ENCODE results near the gene CCDC149. TPM values are rescaled to one million over a fixed set of nuclear protein-coding genes. Genes with fewer than 3 reads are reported as not detected.

CCDC149 gene
- total RNA-seq (10 to 100 TPM; 31.3 to 43.4 TPM), polyA plus RNA-seq (10 to 100 TPM; 10.6 to 15.7 TPM)
- long read RNA-seq, donor 1, transcript CCDC149-204 (12 exons, 3,869 nt), result minor isoform, 5 of 29 reads
- long read RNA-seq, donor 1, transcript CCDC149-205 (2 exons, 487 nt), result major isoform, 8 of 29 reads
- long read RNA-seq, donor 1, partial matches to known transcripts, result 8 of 29 reads
- long read RNA-seq, donor 1, other reads (novel, unspliced or antisense), result 8 of 29 reads
- long read RNA-seq, donor 2, transcript CCDC149-204 (12 exons, 3,869 nt), result major isoform, 11 of 23 reads
- long read RNA-seq, donor 2, partial matches to known transcripts, result 0 of 23 reads
- long read RNA-seq, donor 2, other reads (novel, unspliced or antisense), result 12 of 23 reads

DNA sequence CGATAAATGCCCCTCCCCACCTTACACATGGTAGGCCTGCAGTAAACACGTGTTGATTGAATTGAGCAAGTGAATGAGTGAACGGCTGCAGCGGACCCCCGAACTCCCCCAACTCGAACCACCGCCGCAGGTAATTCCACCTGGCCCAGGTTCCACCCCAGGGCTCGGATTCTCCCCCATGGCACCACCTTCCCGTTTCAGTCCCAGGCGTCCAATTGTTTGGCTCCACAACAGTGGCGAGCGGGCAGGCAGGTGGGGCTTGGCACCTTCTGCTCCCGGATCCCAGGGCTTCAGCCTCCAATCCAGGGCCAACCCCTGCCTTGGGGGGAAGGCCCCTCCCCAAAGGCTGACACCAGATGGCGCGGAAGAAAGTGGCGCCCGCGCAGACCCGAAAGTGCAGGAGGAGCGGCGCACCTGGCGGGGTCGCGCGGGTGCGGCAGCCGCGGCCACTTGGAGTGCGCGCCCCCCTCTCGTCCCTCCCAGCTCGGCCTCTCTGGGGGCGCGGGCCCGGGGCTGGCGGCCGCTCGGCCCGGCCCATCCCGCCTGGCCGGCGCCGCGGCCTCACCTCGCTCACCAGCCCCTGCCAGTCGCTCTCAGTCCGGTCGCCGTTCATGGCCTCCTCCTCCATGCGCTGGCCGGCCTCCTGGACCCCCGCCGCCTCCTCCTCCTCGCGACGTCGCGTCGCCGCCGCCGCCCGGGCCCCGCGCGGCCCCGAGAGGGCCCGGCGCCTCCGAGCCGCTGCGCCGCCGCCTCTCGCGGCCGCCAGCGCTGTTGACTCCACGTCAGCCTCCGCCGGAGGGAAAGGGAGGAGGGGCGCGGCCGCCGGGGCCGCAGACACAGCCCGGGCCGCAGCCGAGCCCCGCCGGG, at the start of gene CCDC149:
Gene CCDC149, minus strand, starts transcription at position 791 of the 867 bp plus-strand sequence. Its CDS starts 178 bp downstream, at position 613.
- Histone ChIP-seq H3K4me1 (ENCODE audit: control insufficient read depth in 1 of 2, insufficient read depth in 2 of 2, low read length in 2 of 2) (no peaks in the 10 kb centered on the region), H3K27ac (ENCODE audit: low read depth in 1 of 2, low read length in 2 of 2) (peak within 1 kb of the TSS; percentile 83 to 95), H3K27me3 (ENCODE audit: control insufficient read depth in 1 of 2, insufficient read depth in 2 of 2, low read length in 1 of 2) (no peaks in the 10 kb centered on the region), H3K9me3 (ENCODE audit: control insufficient read depth, low read length) (no peaks in the 10 kb centered on the region), H3K36me3 (ENCODE audit: control insufficient read depth in 1 of 2, insufficient read depth in 2 of 2, low read length in 1 of 2) (no peaks in the 10 kb centered on the region), H3K4me3 (ENCODE audit: low read length in 2 of 2) (peak within 1 kb of the TSS; percentile 48 to 69)
- DNase-seq (peak; percentile 73 to 88), ATAC-seq (ENCODE audit: low FRiP score) (peak; percentile 76)
- 2 to 3% methylated on average over 34 to 92 of the region's 92 CpGs for WGBS, 2 donors
- intact Hi-C loops (cut with DNase I), result loop anchor here (1.0 to 5.0 kb wide), 4 partner anchors 55 to 120 kb away; no protein-coding TSS in a partner anchor

- no peak for DNase-seq
- intact Hi-C loops (cut with DNase I), result no loop called here
- ATAC-seq (ENCODE audit: low FRiP score), result no peak
- 92 to 98% methylated on average over 2 of the region's 2 CpGs for WGBS, 2 donors
- no peak overlapping the region for H3K4me3 ChIP-seq (ENCODE audit: low read length in 2 of 2)
- no peaks in the 10 kb centered on the region for H3K27me3 ChIP-seq (ENCODE audit: control insufficient read depth in 1 of 2, insufficient read depth in 2 of 2, low read length in 1 of 2)
- H3K9me3 ChIP-seq (ENCODE audit: control insufficient read depth, low read length), result peaks cover 4% of the 10 kb centered on the region
- H3K27ac ChIP-seq (ENCODE audit: low read depth in 1 of 2, low read length in 2 of 2), result no peak overlapping the region
- no peaks in the 10 kb centered on the region for H3K4me1 ChIP-seq (ENCODE audit: control insufficient read depth in 1 of 2, insufficient read depth in 2 of 2, low read length in 2 of 2)
- no peaks in the 10 kb centered on the region for H3K36me3 ChIP-seq (ENCODE audit: control insufficient read depth in 1 of 2, insufficient read depth in 2 of 2, low read length in 1 of 2)
These were observed 45.0 kb upstream of the CCDC149 start for GRCh38 chr4:24957886-24958285.

- no peaks in the 10 kb centered on the region for H3K36me3 ChIP-seq (ENCODE audit: control insufficient read depth in 1 of 2, insufficient read depth in 2 of 2, low read length in 1 of 2)
- intact Hi-C loops (cut with DNase I), result no loop called here
- H3K4me3 ChIP-seq (ENCODE audit: low read length in 2 of 2), result no peak overlapping the region
- WGBS, 2 donors, result 84 to 95% methylated on average over 2 of the region's 2 CpGs
- H3K9me3 ChIP-seq (ENCODE audit: control insufficient read depth, low read length), result peaks cover 4% of the 10 kb centered on the region
- DNase-seq, result no peak
- H3K27me3 ChIP-seq (ENCODE audit: control insufficient read depth in 1 of 2, insufficient read depth in 2 of 2, low read length in 1 of 2), result no peaks in the 10 kb centered on the region
- no peak overlapping the region for H3K27ac ChIP-seq (ENCODE audit: low read depth in 1 of 2, low read length in 2 of 2)
- no peaks in the 10 kb centered on the region for H3K4me1 ChIP-seq (ENCODE audit: control insufficient read depth in 1 of 2, insufficient read depth in 2 of 2, low read length in 2 of 2)
- no peak for ATAC-seq (ENCODE audit: low FRiP score)
These were observed 43.9 kb upstream of the CCDC149 start for GRCh38 chr4:24956763-24957162.

GRCh38 chr4:24956091-24956490, 43.2 kb upstream of the CCDC149 start:
- no peak for DNase-seq
- no peaks in the 10 kb centered on the region for H3K36me3 ChIP-seq (ENCODE audit: control insufficient read depth in 1 of 2, insufficient read depth in 2 of 2, low read length in 1 of 2)
- H3K27me3 ChIP-seq (ENCODE audit: control insufficient read depth in 1 of 2, insufficient read depth in 2 of 2, low read length in 1 of 2), result no peaks in the 10 kb centered on the region
- no peaks in the 10 kb centered on the region for H3K4me1 ChIP-seq (ENCODE audit: control insufficient read depth in 1 of 2, insufficient read depth in 2 of 2, low read length in 2 of 2)
- 90 to 95% methylated on average over 2 of the region's 2 CpGs for WGBS, 2 donors
- H3K9me3 ChIP-seq (ENCODE audit: control insufficient read depth, low read length), result peaks cover 4% of the 10 kb centered on the region
- intact Hi-C loops (cut with DNase I), result no loop called here
- H3K27ac ChIP-seq (ENCODE audit: low read depth in 1 of 2, low read length in 2 of 2), result no peak overlapping the region
- no peak overlapping the region for H3K4me3 ChIP-seq (ENCODE audit: low read length in 2 of 2)
- ATAC-seq (ENCODE audit: low FRiP score), result no peak

GRCh38 chr4:24952667-24953066, 39.8 kb upstream of the CCDC149 start:
- no peak overlapping the region for H3K4me3 ChIP-seq (ENCODE audit: low read length in 2 of 2)
- intact Hi-C loops (cut with DNase I), result no loop called here

GRCh38 chr4:24949970-24950369, 37.1 kb upstream of the CCDC149 start:
- Histone ChIP-seq H3K36me3 (ENCODE audit: control insufficient read depth in 1 of 2, insufficient read depth in 2 of 2, low read length in 1 of 2) (no peaks in the 10 kb centered on the region), H3K4me1 (ENCODE audit: control insufficient read depth in 1 of 2, insufficient read depth in 2 of 2, low read length in 2 of 2) (no peaks in the 10 kb centered on the region), H3K27me3 (ENCODE audit: control insufficient read depth in 1 of 2, insufficient read depth in 2 of 2, low read length in 1 of 2) (no peaks in the 10 kb centered on the region), H3K4me3 (ENCODE audit: low read length in 2 of 2) (no peak overlapping the region), H3K27ac (ENCODE audit: low read depth in 1 of 2, low read length in 2 of 2) (no peak overlapping the region), H3K9me3 (ENCODE audit: control insufficient read depth, low read length) (peaks cover 4% of the 10 kb centered on the region)
- DNase-seq (no peak), ATAC-seq (ENCODE audit: low FRiP score) (no peak)
- intact Hi-C loops (cut with DNase I), result no loop called here

More at GRCh38 chr4:24952667-24953066, 39.8 kb upstream of the CCDC149 start:
- no peak for DNase-seq
- Histone ChIP-seq H3K36me3 (ENCODE audit: control insufficient read depth in 1 of 2, insufficient read depth in 2 of 2, low read length in 1 of 2) (no peaks in the 10 kb centered on the region), H3K27ac (ENCODE audit: low read depth in 1 of 2, low read length in 2 of 2) (no peak overlapping the region), H3K27me3 (ENCODE audit: control insufficient read depth in 1 of 2, insufficient read depth in 2 of 2, low read length in 1 of 2) (no peaks in the 10 kb centered on the region), H3K4me1 (ENCODE audit: control insufficient read depth in 1 of 2, insufficient read depth in 2 of 2, low read length in 2 of 2) (no peaks in the 10 kb centered on the region), H3K9me3 (ENCODE audit: control insufficient read depth, low read length) (peaks cover 4% of the 10 kb centered on the region)
- 95 to 96% methylated on average over 4 of the region's 4 CpGs for WGBS, 2 donors
- no peak for ATAC-seq (ENCODE audit: low FRiP score)

GRCh38 chr4:24937917-24938281, 25.1 kb upstream of the CCDC149 start:
- H3K27ac ChIP-seq (ENCODE audit: low read depth in 1 of 2, low read length in 2 of 2), result no peak overlapping the region
- no peak for ATAC-seq (ENCODE audit: low FRiP score)
- intact Hi-C loops (cut with DNase I), result no loop called here
- H3K4me1 ChIP-seq (ENCODE audit: control insufficient read depth in 1 of 2, insufficient read depth in 2 of 2, low read length in 2 of 2), result no peaks in the 10 kb centered on the region
- H3K9me3 ChIP-seq (ENCODE audit: control insufficient read depth, low read length), result peaks cover 9% of the 10 kb centered on the region
- DNase-seq, result no peak
- H3K27me3 ChIP-seq (ENCODE audit: control insufficient read depth in 1 of 2, insufficient read depth in 2 of 2, low read length in 1 of 2), result peaks cover 0 to 2% of the 10 kb centered on the region in 2 donors
- no peak overlapping the region for H3K4me3 ChIP-seq (ENCODE audit: low read length in 2 of 2)
- 82 to 86% methylated on average over 1 of the region's 1 CpG for WGBS, 2 donors
- H3K36me3 ChIP-seq (ENCODE audit: control insufficient read depth in 1 of 2, insufficient read depth in 2 of 2, low read length in 1 of 2), result peaks cover 0 to 2% of the 10 kb centered on the region in 2 donors

GRCh38 chr4:24937176-24937916, 24.5 kb upstream of the CCDC149 start:
- H3K27ac ChIP-seq (ENCODE audit: low read depth in 1 of 2, low read length in 2 of 2), result no peak overlapping the region
- H3K4me1 ChIP-seq (ENCODE audit: control insufficient read depth in 1 of 2, insufficient read depth in 2 of 2, low read length in 2 of 2), result no peaks in the 10 kb centered on the region
- no peak overlapping the region for H3K4me3 ChIP-seq (ENCODE audit: low read length in 2 of 2)
- peaks cover 9% of the 10 kb centered on the region for H3K9me3 ChIP-seq (ENCODE audit: control insufficient read depth, low read length)
- 89 to 95% methylated on average over 5 of the region's 5 CpGs for WGBS, 2 donors
- peaks cover 0 to 2% of the 10 kb centered on the region in 2 donors for H3K36me3 ChIP-seq (ENCODE audit: control insufficient read depth in 1 of 2, insufficient read depth in 2 of 2, low read length in 1 of 2)
- peaks cover 0 to 2% of the 10 kb centered on the region in 2 donors for H3K27me3 ChIP-seq (ENCODE audit: control insufficient read depth in 1 of 2, insufficient read depth in 2 of 2, low read length in 1 of 2)
- intact Hi-C loops (cut with DNase I), result no loop called here
- ATAC-seq (ENCODE audit: low FRiP score) (no peak), DNase-seq (no peak)

Data from aorta (tissue), 5 donors.